Naive B cell (primary cell): ENCODE measurements around the gene CD79A. TPM values are rescaled to one million over a fixed set of nuclear protein-coding genes. Genes with fewer than 3 reads are reported as not detected.

ENCODE experiments used
- ATAC-seq, 2 donors: fragments of 150-1000 bp; cut with Tn5 transposase; 2 replicates each; pipeline ENCODE4 v1.10.0; 2021; ENCODE audit warnings: low read depth in 2 of 2, mild to moderate bottlenecking in 2 of 2, moderate library complexity in 2 of 2
- DNase-seq: peaks from one replicate; pipeline ENCODE4 v3.0.0; 2022
- H3K27ac Mint-ChIP-seq, 6 donors: one replicate each; pipeline ENCODE4 v1.8.0; 2020 to 2022; ENCODE audit warnings: mild to moderate bottlenecking in 6 of 6, mixed read lengths in 6 of 6, moderate library complexity in 5 of 6, inconsistent platforms in 2 of 6
- H3K27me3 Mint-ChIP-seq, 3 donors: one replicate each; pipeline ENCODE4 v1.8.0; 2021 to 2022; ENCODE audit warnings: mixed read lengths in 3 of 3, mild to moderate bottlenecking in 1 of 3
- H3K36me3 Mint-ChIP-seq, 2 donors: one replicate each; pipeline ENCODE4 v1.8.0; 2020 to 2022; ENCODE audit warnings: mixed read lengths in 2 of 2, inconsistent platforms in 1 of 2, mild to moderate bottlenecking in 1 of 2
- H3K4me1 Mint-ChIP-seq, 3 donors: one replicate each; pipeline ENCODE4 v1.8.0; 2020 to 2022; ENCODE audit warnings: mixed read lengths in 3 of 3, inconsistent platforms in 1 of 3, mild to moderate bottlenecking in 1 of 3, moderate library complexity in 1 of 3
- H3K4me3 Mint-ChIP-seq, 8 donors: one replicate each; pipeline ENCODE4 v1.8.0; 2020 to 2022; ENCODE audit warnings: mild to moderate bottlenecking in 8 of 8, mixed read lengths in 8 of 8, moderate library complexity in 8 of 8, inconsistent platforms in 2 of 8
- H3K9me3 Mint-ChIP-seq, 7 donors: one replicate each; pipeline ENCODE4 v1.8.0; 2020 to 2022; ENCODE audit warnings: mixed read lengths in 7 of 7, mild to moderate bottlenecking in 5 of 7, inconsistent platforms in 2 of 7, moderate library complexity in 1 of 7
- polyA plus RNA-seq, 6 donors: library from polyadenylated mRNA; unstranded; fragments of 300-500 nt; fragmentation: Illumina TruSeq; gene quantifications; one replicate each; pipeline ENCODE4 v1.2.3, GENCODE V29; 2021; ENCODE audit warnings: low read depth in 6 of 6

The CD79A gene
- 1,000 to 10,000 TPM; 3,426 to 4,601 (median 4,008) TPM for polyA plus RNA-seq

GRCh38 chr19:41876847-41877832 is at the start of gene CD79A:
TSS of gene CD79A (plus strand) at chr19:41877279. CDS start at chr19:41877305, 26 bp downstream.
- DNase-seq (peak; percentile 99), ATAC-seq (peak; percentile 74 to 76)
- peak within 1 kb of the TSS; percentile 97 to 100 (median 98) for H3K27ac Mint-ChIP-seq
- no peaks in the 10 kb centered on the region for H3K9me3 Mint-ChIP-seq
- H3K4me1 Mint-ChIP-seq, result peaks cover 40 to 81% (median 55%) of the 10 kb centered on the region in 3 donors
- H3K27me3 Mint-ChIP-seq, result no peaks in the 10 kb centered on the region
- peaks cover 0 to 18% of the 10 kb centered on the region in 2 donors for H3K36me3 Mint-ChIP-seq
- H3K4me3 Mint-ChIP-seq, result peak within 1 kb of the TSS; percentile 92 to 100 (median 99)

- Mint-ChIP-seq H3K27me3 (peaks cover 20 to 36% (median 34%) of the 10 kb centered on the region in 3 donors), H3K4me3 (no peak overlapping the region), H3K27ac (peak overlapping the region in 1 of 6 donors; percentile 82), H3K4me1 (peaks cover 0 to 6% (median 0%) of the 10 kb centered on the region in 3 donors), H3K9me3 (no peaks in the 10 kb centered on the region), H3K36me3 (no peaks in the 10 kb centered on the region)
- ATAC-seq (no peak), DNase-seq (no peak)
Observed at GRCh38 chr19:41837981-41838708, 38.9 kb upstream of the CD79A start.

- peaks cover 0 to 7% (median 2%) of the 10 kb centered on the region in 7 donors for H3K9me3 Mint-ChIP-seq
- no peak overlapping the region for H3K27ac Mint-ChIP-seq
- DNase-seq, result no peak
- H3K4me3 Mint-ChIP-seq, result no peak overlapping the region
- H3K27me3 Mint-ChIP-seq, result peaks cover 20 to 45% (median 44%) of the 10 kb centered on the region in 3 donors
- peaks cover 0 to 6% (median 0%) of the 10 kb centered on the region in 3 donors for H3K4me1 Mint-ChIP-seq
- no peak for ATAC-seq
- H3K36me3 Mint-ChIP-seq, result peaks cover 0 to 8% of the 10 kb centered on the region in 2 donors
Observed at GRCh38 chr19:41839211-41839610, 37.9 kb upstream of the CD79A start.

GRCh38 chr19:41843371-41843770 is 33.7 kb upstream of the CD79A start:
- Mint-ChIP-seq H3K4me1 (no peaks in the 10 kb centered on the region), H3K9me3 (peaks cover 0 to 9% (median 2%) of the 10 kb centered on the region in 7 donors), H3K4me3 (peak overlapping the region in 1 of 8 donors; percentile 44), H3K27me3 (peaks cover 4 to 29% (median 22%) of the 10 kb centered on the region in 3 donors), H3K36me3 (peaks cover 0 to 12% of the 10 kb centered on the region in 2 donors), H3K27ac (no peak overlapping the region)
- ATAC-seq (no peak), DNase-seq (no peak)

- peak within 1 kb of the TSS in 1 of 8 donors; percentile 44 for H3K4me3 Mint-ChIP-seq
- peaks cover 0 to 12% of the 10 kb centered on the region in 2 donors for H3K36me3 Mint-ChIP-seq
- ATAC-seq, result no peak
- peak within 1 kb of the TSS in 1 of 6 donors; percentile 70 for H3K27ac Mint-ChIP-seq
- no peak for DNase-seq
- H3K4me1 Mint-ChIP-seq, result no peaks in the 10 kb centered on the region
- H3K9me3 Mint-ChIP-seq, result peaks cover 0 to 9% (median 2%) of the 10 kb centered on the region in 7 donors
- H3K27me3 Mint-ChIP-seq, result peaks cover 4 to 20% (median 20%) of the 10 kb centered on the region in 3 donors
Observed at GRCh38 chr19:41844601-41845000, 32.5 kb upstream of the CD79A start, which contains the start of gene LYPD4. TSS of gene LYPD4 (minus strand) at chr19:41844683. CDS start at chr19:41839285, 5,398 bp downstream.

- no peak for ATAC-seq
- no peak within 1 kb of the TSS for H3K4me3 Mint-ChIP-seq
- peaks cover 0 to 9% (median 2%) of the 10 kb centered on the region in 7 donors for H3K9me3 Mint-ChIP-seq
- H3K4me1 Mint-ChIP-seq, result no peaks in the 10 kb centered on the region
- no peak for DNase-seq
- H3K36me3 Mint-ChIP-seq, result peaks cover 0 to 12% of the 10 kb centered on the region in 2 donors
- peak within 1 kb of the TSS in 2 of 6 donors; percentile 80 to 92 for H3K27ac Mint-ChIP-seq
- peaks cover 4 to 20% (median 20%) of the 10 kb centered on the region in 3 donors for H3K27me3 Mint-ChIP-seq
Observed at GRCh38 chr19:41845001-41845050, 32.3 kb upstream of the CD79A start, which contains the start of gene DMRTC2. TSS of gene DMRTC2 (plus strand) at chr19:41845042. CDS start at chr19:41847429, 2,387 bp downstream.

GRCh38 chr19:41845051-41845590 is 32.0 kb upstream of the CD79A start:
- peaks cover 0 to 9% (median 2%) of the 10 kb centered on the region in 7 donors for H3K9me3 Mint-ChIP-seq
- H3K27me3 Mint-ChIP-seq, result peaks cover 4 to 20% (median 20%) of the 10 kb centered on the region in 3 donors
- H3K4me1 Mint-ChIP-seq, result no peaks in the 10 kb centered on the region

GRCh38 chr19:41847351-41848105 is 29.6 kb upstream of the CD79A start:
- ATAC-seq, result no peak
- Mint-ChIP-seq H3K4me3 (no peak overlapping the region), H3K36me3 (peaks cover 0 to 12% of the 10 kb centered on the region in 2 donors), H3K4me1 (no peaks in the 10 kb centered on the region), H3K27ac (no peak overlapping the region), H3K9me3 (peaks cover 0 to 9% (median 2%) of the 10 kb centered on the region in 7 donors), H3K27me3 (peaks cover 4 to 35% (median 30%) of the 10 kb centered on the region in 3 donors)
- no peak for DNase-seq

More at GRCh38 chr19:41845051-41845590, 32.0 kb upstream of the CD79A start:
- DNase-seq, result no peak
- no peak overlapping the region for H3K27ac Mint-ChIP-seq
- ATAC-seq, result no peak
- peaks cover 0 to 12% of the 10 kb centered on the region in 2 donors for H3K36me3 Mint-ChIP-seq
- H3K4me3 Mint-ChIP-seq, result no peak overlapping the region

GRCh38 chr19:41848666-41849065 is 28.4 kb upstream of the CD79A start:
- Mint-ChIP-seq H3K27ac (peak overlapping the region in 2 of 6 donors; percentile 24 to 55), H3K36me3 (peaks cover 0 to 9% of the 10 kb centered on the region in 2 donors), H3K4me1 (no peaks in the 10 kb centered on the region), H3K9me3 (peaks cover 0 to 8% (median 2%) of the 10 kb centered on the region in 7 donors), H3K27me3 (peaks cover 4 to 31% (median 27%) of the 10 kb centered on the region in 3 donors), H3K4me3 (no peak overlapping the region)
- DNase-seq, result no peak
- no peak for ATAC-seq

GRCh38 chr19:41849067-41849466 is 28.0 kb upstream of the CD79A start:
- DNase-seq (no peak), ATAC-seq (no peak)
- Mint-ChIP-seq H3K27ac (no peak overlapping the region), H3K27me3 (peaks cover 4 to 27% (median 23%) of the 10 kb centered on the region in 3 donors), H3K9me3 (peaks cover 0 to 4% (median 2%) of the 10 kb centered on the region in 7 donors), H3K4me1 (no peaks in the 10 kb centered on the region), H3K36me3 (peaks cover 0 to 5% of the 10 kb centered on the region in 2 donors), H3K4me3 (no peak overlapping the region)

GRCh38 chr19:41850381-41850780 is 26.7 kb upstream of the CD79A start:
- no peak overlapping the region for H3K4me3 Mint-ChIP-seq
- DNase-seq (no peak), ATAC-seq (no peak)
- peaks cover 4 to 23% (median 18%) of the 10 kb centered on the region in 3 donors for H3K27me3 Mint-ChIP-seq
- no peaks in the 10 kb centered on the region for H3K9me3 Mint-ChIP-seq
- no peak overlapping the region for H3K27ac Mint-ChIP-seq
- no peaks in the 10 kb centered on the region for H3K4me1 Mint-ChIP-seq
- no peaks in the 10 kb centered on the region for H3K36me3 Mint-ChIP-seq

- H3K4me1 Mint-ChIP-seq, result no peaks in the 10 kb centered on the region
- DNase-seq, result no peak
- no peak for ATAC-seq
- H3K27me3 Mint-ChIP-seq, result peaks cover 4 to 23% (median 10%) of the 10 kb centered on the region in 3 donors
- H3K36me3 Mint-ChIP-seq, result no peaks in the 10 kb centered on the region
- peak overlapping the region in 1 of 6 donors; percentile 23 for H3K27ac Mint-ChIP-seq
- no peaks in the 10 kb centered on the region for H3K9me3 Mint-ChIP-seq
- H3K4me3 Mint-ChIP-seq, result no peak overlapping the region
Observed at GRCh38 chr19:41851456-41851855, 25.6 kb upstream of the CD79A start.
